ENCODE data around the gene MYO3B.

GRCh38 chr2:170486730-170487129, 308.8 kb downstream of the MYO3B start:
- TF ChIP-seq, protein P1, sequence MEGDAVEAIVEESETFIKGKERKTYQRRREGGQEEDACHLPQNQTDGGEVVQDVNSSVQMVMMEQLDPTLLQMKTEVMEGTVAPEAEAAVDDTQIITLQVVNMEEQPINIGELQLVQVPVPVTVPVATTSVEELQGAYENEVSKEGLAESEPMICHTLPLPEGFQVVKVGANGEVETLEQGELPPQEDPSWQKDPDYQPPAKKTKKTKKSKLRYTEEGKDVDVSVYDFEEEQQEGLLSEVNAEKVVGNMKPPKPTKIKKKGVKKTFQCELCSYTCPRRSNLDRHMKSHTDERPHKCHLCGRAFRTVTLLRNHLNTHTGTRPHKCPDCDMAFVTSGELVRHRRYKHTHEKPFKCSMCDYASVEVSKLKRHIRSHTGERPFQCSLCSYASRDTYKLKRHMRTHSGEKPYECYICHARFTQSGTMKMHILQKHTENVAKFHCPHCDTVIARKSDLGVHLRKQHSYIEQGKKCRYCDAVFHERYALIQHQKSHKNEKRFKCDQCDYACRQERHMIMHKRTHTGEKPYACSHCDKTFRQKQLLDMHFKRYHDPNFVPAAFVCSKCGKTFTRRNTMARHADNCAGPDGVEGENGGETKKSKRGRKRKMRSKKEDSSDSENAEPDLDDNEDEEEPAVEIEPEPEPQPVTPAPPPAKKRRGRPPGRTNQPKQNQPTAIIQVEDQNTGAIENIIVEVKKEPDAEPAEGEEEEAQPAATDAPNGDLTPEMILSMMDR (IDR thresholded peaks at IDR 0.05), result peak in 1 of 7 experiments; percentile 28
- no peak for TF ChIP-seq POLR2A (IDR thresholded peaks at IDR 0.05)

Data from body of pancreas (tissue), 4 donors.